Measurements from ENCODE around the gene MTCH1.

DNA sequence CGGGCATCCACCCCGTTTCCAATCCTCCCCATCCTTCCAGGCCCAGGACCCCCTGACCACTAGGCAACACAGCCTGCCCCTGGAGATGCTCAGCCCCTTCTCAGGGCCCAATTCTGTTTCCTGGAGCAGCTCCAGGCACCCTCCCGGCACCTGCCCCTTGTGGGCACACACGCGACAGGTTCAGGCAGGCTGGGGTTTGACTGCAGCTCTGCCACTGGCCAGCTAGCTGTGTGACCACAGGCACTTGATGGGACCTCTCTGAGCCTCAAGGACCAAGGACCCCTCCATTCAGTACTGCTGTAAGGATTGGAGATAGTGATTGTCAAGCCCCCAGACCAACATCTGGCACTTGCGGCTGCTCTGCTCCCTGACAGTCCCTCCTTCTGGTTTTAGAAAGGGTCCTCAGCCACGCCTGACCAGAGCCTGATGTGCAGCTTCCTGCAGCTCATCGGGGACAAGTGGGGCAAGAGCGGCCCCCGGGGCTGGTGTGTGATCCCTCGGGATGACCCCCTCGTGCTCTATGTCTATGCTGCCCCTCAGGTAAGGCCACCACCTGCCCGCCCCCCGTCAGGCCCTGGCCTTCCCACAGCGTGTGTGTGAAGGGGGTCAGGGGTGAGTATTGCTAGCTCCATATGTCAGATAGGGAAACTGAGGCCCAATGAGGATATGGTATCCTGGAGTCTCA is 41.2 kb upstream of the MTCH1 start:
- TF ChIP-seq, protein P1, sequence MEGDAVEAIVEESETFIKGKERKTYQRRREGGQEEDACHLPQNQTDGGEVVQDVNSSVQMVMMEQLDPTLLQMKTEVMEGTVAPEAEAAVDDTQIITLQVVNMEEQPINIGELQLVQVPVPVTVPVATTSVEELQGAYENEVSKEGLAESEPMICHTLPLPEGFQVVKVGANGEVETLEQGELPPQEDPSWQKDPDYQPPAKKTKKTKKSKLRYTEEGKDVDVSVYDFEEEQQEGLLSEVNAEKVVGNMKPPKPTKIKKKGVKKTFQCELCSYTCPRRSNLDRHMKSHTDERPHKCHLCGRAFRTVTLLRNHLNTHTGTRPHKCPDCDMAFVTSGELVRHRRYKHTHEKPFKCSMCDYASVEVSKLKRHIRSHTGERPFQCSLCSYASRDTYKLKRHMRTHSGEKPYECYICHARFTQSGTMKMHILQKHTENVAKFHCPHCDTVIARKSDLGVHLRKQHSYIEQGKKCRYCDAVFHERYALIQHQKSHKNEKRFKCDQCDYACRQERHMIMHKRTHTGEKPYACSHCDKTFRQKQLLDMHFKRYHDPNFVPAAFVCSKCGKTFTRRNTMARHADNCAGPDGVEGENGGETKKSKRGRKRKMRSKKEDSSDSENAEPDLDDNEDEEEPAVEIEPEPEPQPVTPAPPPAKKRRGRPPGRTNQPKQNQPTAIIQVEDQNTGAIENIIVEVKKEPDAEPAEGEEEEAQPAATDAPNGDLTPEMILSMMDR (conservative IDR thresholded peaks at IDR 0.05) = no peak
- no peak for TF ChIP-seq ZFX (IDR thresholded peaks at IDR 0.05)
